Measurements from ENCODE around the gene EVA1C. TPM values are rescaled to one million over a fixed set of nuclear protein-coding genes. Genes with fewer than 3 reads are reported as not detected.
"Not testable (repeated sequence)": the region's sequence is repeated elsewhere in the genome, so short reads cannot be mapped to it uniquely, and the experiment has no call there.

EVA1C gene
- total RNA-seq, 6 experiments from 2014 or later, result 2.7 to 13.8 (median 11.3) TPM

DNA sequence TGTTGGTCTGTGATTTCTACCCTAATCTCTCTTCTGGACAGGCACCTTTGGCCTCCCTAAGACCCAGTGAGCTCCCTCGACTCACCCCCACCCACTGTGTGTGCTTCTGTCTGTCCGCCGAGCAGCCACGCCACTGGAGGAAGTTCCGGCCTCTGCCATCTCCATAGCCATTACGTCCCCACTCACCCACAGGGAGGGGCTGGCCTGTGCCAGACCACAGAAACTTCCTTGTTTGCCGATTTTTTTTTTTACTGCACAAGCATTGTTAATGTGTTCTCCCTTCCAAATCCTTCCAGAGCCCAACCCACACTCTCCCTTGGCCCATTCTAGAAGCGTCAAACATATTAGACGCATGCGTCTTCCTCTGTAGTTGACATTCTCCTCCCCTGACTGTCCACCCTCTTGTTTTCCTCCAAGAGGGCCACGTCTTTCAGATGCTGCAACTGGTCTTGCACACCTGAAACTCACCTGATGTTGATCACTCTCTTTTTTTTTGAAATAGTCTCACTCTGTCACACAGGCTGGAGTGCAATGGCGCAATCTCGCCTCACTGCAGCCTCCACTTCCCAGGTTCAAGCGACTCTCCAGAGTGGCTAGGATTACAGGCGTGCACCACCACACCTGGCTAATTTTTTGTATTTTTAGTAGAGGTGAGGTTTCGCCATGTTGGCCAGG, 72.3 kb downstream of the EVA1C start:
- Mint-ChIP-seq H3K27me3 (ENCODE audit: insufficient read depth) (peaks cover 6% of the 10 kb centered on the region; the same call in 1 of the 2 replicates), H3K9me3 (peaks cover 6% of the 10 kb centered on the region), H3K27ac (no peak overlapping the region), H3K4me1 (ENCODE audit: low read depth) (no peaks in the 10 kb centered on the region), H3K4me3 (no peak overlapping the region), H3K36me3 (ENCODE audit: low read depth) (peaks cover 13% of the 10 kb centered on the region)
- TF ChIP-seq, protein P1, sequence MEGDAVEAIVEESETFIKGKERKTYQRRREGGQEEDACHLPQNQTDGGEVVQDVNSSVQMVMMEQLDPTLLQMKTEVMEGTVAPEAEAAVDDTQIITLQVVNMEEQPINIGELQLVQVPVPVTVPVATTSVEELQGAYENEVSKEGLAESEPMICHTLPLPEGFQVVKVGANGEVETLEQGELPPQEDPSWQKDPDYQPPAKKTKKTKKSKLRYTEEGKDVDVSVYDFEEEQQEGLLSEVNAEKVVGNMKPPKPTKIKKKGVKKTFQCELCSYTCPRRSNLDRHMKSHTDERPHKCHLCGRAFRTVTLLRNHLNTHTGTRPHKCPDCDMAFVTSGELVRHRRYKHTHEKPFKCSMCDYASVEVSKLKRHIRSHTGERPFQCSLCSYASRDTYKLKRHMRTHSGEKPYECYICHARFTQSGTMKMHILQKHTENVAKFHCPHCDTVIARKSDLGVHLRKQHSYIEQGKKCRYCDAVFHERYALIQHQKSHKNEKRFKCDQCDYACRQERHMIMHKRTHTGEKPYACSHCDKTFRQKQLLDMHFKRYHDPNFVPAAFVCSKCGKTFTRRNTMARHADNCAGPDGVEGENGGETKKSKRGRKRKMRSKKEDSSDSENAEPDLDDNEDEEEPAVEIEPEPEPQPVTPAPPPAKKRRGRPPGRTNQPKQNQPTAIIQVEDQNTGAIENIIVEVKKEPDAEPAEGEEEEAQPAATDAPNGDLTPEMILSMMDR (IDR thresholded peaks at IDR 0.05), result no peak
- DNase-seq, result no peak

DNA sequence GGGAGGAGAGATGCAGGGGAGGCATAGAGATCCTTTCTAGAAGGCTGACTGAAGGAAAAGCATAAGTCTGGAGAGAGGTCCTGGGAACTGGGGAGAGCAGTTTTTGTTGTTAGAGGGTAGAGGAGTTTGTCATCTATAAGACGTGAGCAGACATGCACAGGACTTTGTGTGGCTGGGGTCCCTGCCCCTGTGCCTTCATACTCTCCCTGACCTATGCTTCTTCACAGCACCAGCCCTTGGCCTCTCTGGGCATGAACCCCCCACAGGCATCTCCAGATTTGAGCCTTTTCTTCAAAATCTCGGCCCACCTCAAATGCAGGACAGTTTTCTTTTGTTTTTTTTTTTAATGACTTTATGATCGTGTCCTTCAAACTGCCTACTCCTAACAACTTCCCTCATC, 79.9 kb downstream of the EVA1C start:
- Mint-ChIP-seq H3K27ac (no peak overlapping the region), H3K27me3 (ENCODE audit: insufficient read depth) (no peaks in the 10 kb centered on the region), H3K4me1 (ENCODE audit: low read depth) (peaks cover 29% of the 10 kb centered on the region), H3K9me3 (peaks cover 6% of the 10 kb centered on the region), H3K36me3 (ENCODE audit: low read depth) (peaks cover 14% of the 10 kb centered on the region), H3K4me3 (no peak overlapping the region)
- TF ChIP-seq, protein P1 (IDR thresholded peaks at IDR 0.05), result no peak
- DNase-seq, result no peak

DNA sequence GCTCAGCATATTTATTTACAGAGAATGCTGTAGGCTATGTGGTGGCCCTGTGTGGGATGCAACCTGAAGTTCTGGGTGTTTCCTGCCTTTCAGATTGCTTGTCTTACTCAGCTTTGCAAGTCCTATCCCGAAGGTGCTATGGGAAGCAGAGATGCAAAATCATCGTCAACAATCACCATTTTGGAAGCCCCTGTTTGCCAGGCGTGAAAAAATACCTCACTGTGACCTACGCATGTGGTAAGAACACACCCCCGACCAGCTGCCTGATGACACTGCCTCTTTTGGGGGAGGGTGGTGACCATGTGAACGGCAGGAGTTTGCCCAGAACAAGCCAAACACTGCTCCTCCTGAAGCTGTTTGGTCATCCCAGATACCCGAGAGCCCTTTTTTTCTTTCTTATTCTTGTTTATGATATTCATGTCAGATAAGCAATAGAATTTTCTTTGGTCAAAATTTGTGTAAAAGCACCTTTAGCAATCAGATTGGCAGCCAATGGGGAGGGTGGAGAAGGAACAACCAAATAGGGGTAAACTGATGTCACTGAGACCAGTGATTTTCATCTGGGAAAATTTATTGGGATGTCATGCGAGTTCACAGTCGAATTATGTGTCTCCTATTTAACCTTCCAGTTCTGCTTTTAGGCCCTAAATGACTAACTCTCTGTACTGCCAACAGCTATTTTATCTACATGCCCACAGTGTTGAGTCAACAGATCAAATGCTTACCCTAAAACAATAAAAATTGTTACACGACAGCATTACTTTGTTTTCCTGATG, 82.6 kb downstream of the EVA1C start:
- peaks cover 55% of the 10 kb centered on the region for H3K4me1 Mint-ChIP-seq (ENCODE audit: low read depth)
- DNase-seq, result peak; percentile 94
- H3K36me3 Mint-ChIP-seq (ENCODE audit: low read depth), result peaks cover 7% of the 10 kb centered on the region; the same call in 1 of the 2 replicates
- TF ChIP-seq, protein P1 (IDR thresholded peaks at IDR 0.05), result no peak
- H3K27me3 Mint-ChIP-seq (ENCODE audit: insufficient read depth), result no peaks in the 10 kb centered on the region
- H3K9me3 Mint-ChIP-seq, result no peaks in the 10 kb centered on the region
- H3K27ac Mint-ChIP-seq, result peak overlapping the region; percentile 87
- peak overlapping the region; percentile 56 for H3K4me3 Mint-ChIP-seq

DNA sequence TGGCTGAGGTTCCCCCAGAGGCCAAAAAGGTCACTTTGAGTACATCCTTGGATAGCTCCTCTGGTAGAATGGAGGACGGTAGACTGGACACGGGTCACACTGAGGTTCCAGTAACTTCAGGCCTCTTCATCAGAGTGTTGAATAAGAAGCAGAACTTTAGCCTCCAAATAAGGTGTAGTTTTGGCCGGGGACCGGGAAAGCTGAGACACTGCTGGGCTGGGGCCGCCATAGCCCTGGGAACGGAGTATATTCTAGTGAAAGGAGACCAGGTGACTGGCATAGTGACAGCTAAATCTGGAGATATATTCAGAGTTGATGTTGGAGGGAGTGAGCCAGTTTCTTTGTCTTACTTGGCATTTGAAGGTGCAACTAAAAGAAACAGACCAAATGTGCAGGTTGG, 84.1 kb downstream of the EVA1C start:
- TF ChIP-seq, protein P1 (IDR thresholded peaks at IDR 0.05), result no peak
- H3K4me3 Mint-ChIP-seq, result no peak overlapping the region
- H3K27ac Mint-ChIP-seq, result no peak overlapping the region
- no peaks in the 10 kb centered on the region for H3K27me3 Mint-ChIP-seq (ENCODE audit: insufficient read depth)
- peaks cover 62% of the 10 kb centered on the region for H3K4me1 Mint-ChIP-seq (ENCODE audit: low read depth)
- H3K36me3 Mint-ChIP-seq (ENCODE audit: low read depth), result peaks cover 7% of the 10 kb centered on the region; the same call in 1 of the 2 replicates
- DNase-seq, result no peak
- no peaks in the 10 kb centered on the region for H3K9me3 Mint-ChIP-seq

DNA sequence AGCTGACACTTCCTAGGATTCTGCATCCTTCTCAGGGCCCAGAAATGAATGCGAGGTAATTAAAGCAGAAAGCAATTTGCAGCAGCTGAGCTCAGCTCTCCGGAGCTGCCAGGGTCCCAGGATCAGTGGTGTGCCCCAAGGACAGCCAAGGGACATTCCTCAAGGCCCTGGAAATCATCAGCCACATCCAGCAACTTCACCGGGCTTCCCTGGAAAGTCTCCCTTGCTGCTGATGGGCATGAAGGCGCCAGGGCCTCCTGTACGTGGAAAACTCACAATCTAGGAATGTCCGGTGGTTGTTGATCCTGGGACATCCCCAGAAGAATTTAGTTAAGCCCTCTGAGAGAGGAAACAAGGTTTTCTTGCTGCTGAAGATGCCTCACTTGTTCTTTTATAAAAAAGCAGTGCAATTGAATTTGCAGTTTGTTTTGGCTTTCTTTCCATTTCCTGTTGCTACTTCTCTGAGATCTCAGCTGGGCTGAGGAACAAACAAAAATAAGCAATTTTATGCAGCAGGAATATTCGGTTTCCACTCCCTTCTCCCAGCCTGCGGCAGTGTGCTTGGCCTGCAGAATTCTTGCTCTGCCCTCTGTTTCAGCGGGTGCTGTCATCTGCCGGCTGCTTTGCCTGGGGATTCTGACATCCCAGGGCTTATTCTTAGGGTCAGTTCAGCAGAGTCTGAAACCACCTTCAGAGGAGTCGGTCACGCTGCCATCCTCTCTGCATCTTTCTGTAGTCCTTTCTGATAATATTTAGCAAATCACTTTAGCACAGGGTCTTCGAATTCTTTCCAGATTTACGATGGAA, 86.9 kb downstream of the EVA1C start:
- Mint-ChIP-seq H3K27me3 (ENCODE audit: insufficient read depth) (no peaks in the 10 kb centered on the region), H3K27ac (peak overlapping the region; percentile 84), H3K36me3 (ENCODE audit: low read depth) (peaks cover 7% of the 10 kb centered on the region; the same call in 1 of the 2 replicates), H3K4me3 (peak overlapping the region; percentile 82), H3K4me1 (ENCODE audit: low read depth) (peaks cover 61% of the 10 kb centered on the region), H3K9me3 (no peaks in the 10 kb centered on the region)
- peak; percentile 62 for DNase-seq
- TF ChIP-seq, protein P1 (IDR thresholded peaks at IDR 0.05), result no peak

DNA sequence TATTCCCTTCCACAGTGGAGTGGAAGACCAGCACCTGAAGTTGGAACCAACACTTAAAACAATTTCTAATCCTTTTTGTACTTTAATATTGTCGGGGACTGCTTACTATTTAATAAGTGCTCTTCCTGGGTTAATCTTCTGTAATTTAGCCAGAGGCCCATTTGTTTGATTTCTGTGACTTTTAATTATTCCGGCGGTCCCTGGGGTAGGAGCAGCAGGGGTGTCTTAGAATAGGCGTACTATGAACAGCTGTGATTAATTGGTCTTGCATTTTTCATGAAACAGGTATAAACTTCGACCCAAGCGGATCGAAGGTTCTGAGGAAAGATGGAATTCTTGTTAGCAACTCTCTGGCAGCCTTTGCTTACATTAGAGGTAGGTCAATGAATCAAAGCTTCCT, 91.1 kb downstream of the EVA1C start:
- not testable (repeated sequence) for H3K27ac Mint-ChIP-seq; H3K9me3 Mint-ChIP-seq; H3K36me3 Mint-ChIP-seq (ENCODE audit: low read depth); H3K27me3 Mint-ChIP-seq (ENCODE audit: insufficient read depth); H3K4me3 Mint-ChIP-seq; DNase-seq
- H3K4me1 Mint-ChIP-seq (ENCODE audit: low read depth), result peaks cover 22% of the 10 kb centered on the region

DNA sequence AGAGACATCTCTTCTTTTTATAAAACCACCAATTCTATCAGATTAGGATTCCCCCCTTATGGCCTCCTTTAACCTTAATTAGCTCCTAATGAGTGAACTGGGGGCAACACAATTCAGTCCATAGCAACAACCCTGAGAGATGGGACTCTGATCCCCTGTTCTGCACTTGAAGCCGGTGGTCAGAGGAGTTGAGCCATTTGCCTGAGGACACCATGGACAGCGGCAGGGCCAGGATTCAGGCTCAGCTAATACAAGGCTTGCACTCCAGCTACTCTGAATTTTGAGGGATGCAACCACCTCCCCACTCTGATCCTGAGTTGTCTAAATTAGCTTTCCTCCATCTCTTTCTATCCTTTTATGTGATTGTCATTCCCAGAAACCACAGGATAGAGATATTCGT, 93.3 kb downstream of the EVA1C start:
- H3K4me3 Mint-ChIP-seq; H3K27me3 Mint-ChIP-seq (ENCODE audit: insufficient read depth); H3K27ac Mint-ChIP-seq; H3K4me1 Mint-ChIP-seq (ENCODE audit: low read depth); DNase-seq; H3K9me3 Mint-ChIP-seq: not testable (repeated sequence)
- peaks cover 11% of the 10 kb centered on the region; the same call in 1 of the 2 replicates for H3K36me3 Mint-ChIP-seq (ENCODE audit: low read depth)

DNA sequence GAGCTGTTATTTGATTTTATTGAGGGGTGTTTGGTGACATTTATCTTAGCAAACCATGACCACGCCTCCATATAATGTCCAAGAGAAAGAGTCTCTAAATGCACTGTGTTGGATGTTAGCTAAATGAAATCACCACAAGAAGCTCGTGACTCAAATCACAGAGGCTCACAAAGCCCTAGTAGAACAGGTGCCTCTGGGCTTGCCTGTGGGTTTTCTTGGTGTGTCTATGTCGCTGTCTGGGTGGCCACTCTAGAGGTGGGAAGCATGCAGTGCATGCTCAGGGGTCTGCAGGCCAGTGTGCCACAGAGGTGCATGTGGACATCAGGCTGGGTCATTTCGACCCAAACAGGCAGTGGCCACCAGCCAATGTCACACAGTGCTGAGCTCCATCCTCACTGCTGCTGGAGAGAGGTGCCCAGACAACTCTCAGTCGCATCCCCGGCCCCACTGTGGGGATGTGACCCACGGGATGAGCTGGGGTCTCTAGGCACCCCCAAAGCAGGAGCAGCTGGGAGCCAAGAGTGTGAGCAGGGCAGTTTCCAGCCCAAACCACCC, 94.0 kb downstream of the EVA1C start:
- H3K36me3 Mint-ChIP-seq (ENCODE audit: low read depth), result peaks cover 11% of the 10 kb centered on the region; the same call in 1 of the 2 replicates
- not testable (repeated sequence) for H3K4me1 Mint-ChIP-seq (ENCODE audit: low read depth); DNase-seq; H3K9me3 Mint-ChIP-seq; H3K4me3 Mint-ChIP-seq; H3K27me3 Mint-ChIP-seq (ENCODE audit: insufficient read depth); H3K27ac Mint-ChIP-seq
